Measurements from ENCODE around the gene INTS15. TPM values are rescaled to one million over a fixed set of nuclear protein-coding genes. Genes with fewer than 3 reads are reported as not detected.
A peak's percentile ranks its signal among the peaks of the same experiment; 100 is the strongest.

The INTS15 gene
- total and polyA plus RNA-seq, 10 of the 15 experiments (the other 5 are each of a cell fraction or from before 2014, with no cell fraction given): 0.89 to 28.2 (median 16.8) TPM

GRCh38 chr7:6590645-6591110 is 857 bp downstream of the INTS15 start:
- 17% methylated on average over 10 of the region's 10 CpGs for WGBS (ENCODE audit: insufficient coverage, insufficient replicate concordance, low lambda C conversion rate, missing lambda C conversion rate)
- Histone ChIP-seq H3K4me2 (ENCODE audit: control insufficient read depth, insufficient read depth) (peak overlapping the region; percentile 88), H3K27me3 (replicated peaks in 1 of 2; ENCODE audit: control insufficient read depth in 2 of 2, insufficient read depth in 2 of 2, low read length in 1 of 2) (no peaks in the 10 kb centered on the region), H2AFZ (ENCODE audit: control insufficient read depth, low read depth, low read length) (peak overlapping the region; percentile 86), H4K20me1 (ENCODE audit: control insufficient read depth, insufficient read depth) (no peaks in the 10 kb centered on the region; the same call in 1 of the 2 replicates), H3K9ac (ENCODE audit: control insufficient read depth, insufficient read depth, low read length) (peak overlapping the region; percentile 69), H3K36me3 (ENCODE audit: control insufficient read depth in 2 of 2, insufficient read depth in 2 of 2, low read length in 1 of 2) (peaks cover 0 to 18% of the 10 kb centered on the region in 2 experiments; a peak in 2 of 4 replicates), H3K9me3 (replicated peaks; ENCODE audit: control insufficient read depth, insufficient read depth, low read length) (no peaks in the 10 kb centered on the region), H3K27ac (ENCODE audit: control insufficient read depth, insufficient read depth) (peak overlapping the region; percentile 79), H3K4me3 (peak overlapping the region; percentile 87), H3K4me1 (ENCODE audit: control insufficient read depth, insufficient read depth, low read length) (peaks cover 10% of the 10 kb centered on the region), H3K79me2 (ENCODE audit: control insufficient read depth, insufficient read depth, low read length) (peaks cover 14% of the 10 kb centered on the region)
- RAD21 ChIA-PET (ENCODE audit: unreplicated experiment): interaction anchor here (0.5 to 1.7 kb wide), 3 partner anchors 74 to 147 kb away, joined by 3 to 5 read pairs (median 3); partner anchors contain the start of gene DAGLB
- intact Hi-C loops (cut with micrococcal nuclease; ENCODE audit: unreplicated experiment): loop anchor here (5.0 kb wide), 2 partner anchors 117 to 137 kb away; partner anchors contain the start of gene ZNF12
- TF ChIP-seq ZNF217 (IDR thresholded peaks at IDR 0.05) (no peak), ETV6 (conservative IDR thresholded peaks at IDR 0.05 in 1 of 2, IDR thresholded peaks at IDR 0.05 in 1 of 2; ENCODE audit: borderline replicate concordance in 1 of 2, low read depth in 1 of 2) (no peak), TCF12 (IDR thresholded peaks at IDR 0.05; ENCODE audit: low read depth, low read length) (no peak), ASH2L (IDR thresholded peaks at IDR 0.05; ENCODE audit: borderline replicate concordance, low read depth) (no peak), BRCA1 (IDR thresholded peaks at IDR 0.05; ENCODE audit: low read depth, low read length) (no peak), MYC (IDR thresholded peaks at IDR 0.05; ENCODE audit: insufficient read depth, insufficient read length, insufficient replicate concordance, low read length, severe bottlenecking) (no peak), ATF2 (IDR thresholded peaks at IDR 0.05; ENCODE audit: low read length) (no peak), PRDM15 (CRISPR knock-in tag; IDR thresholded peaks at IDR 0.05) (no peak), ZBTB4 (CRISPR knock-in tag; IDR thresholded peaks at IDR 0.05) (no peak), POLR2AphosphoS5 (IDR thresholded peaks at IDR 0.05; ENCODE audit: low read length) (no peak)
- POLR2A ChIA-PET: interaction anchor here (0.7 to 2.6 kb wide), 5 partner anchors 9 to 765 kb away, joined by 3 to 11 read pairs (median 5); no protein-coding TSS in a partner anchor
- in situ Hi-C loops (cut with MboI): no loop called here
- ATAC-seq (peak; percentile 65), DNase-seq (ENCODE audit: low read depth, low spot score) (no peak), FAIRE-seq (peak; percentile 52)
- no TSS peak for BruUV-seq (replicated peaks)
- SMC1A ChIA-PET (ENCODE audit: uncharacterized antibody, unreplicated experiment): interaction anchor here (1.8 to 2.1 kb wide), 2 partner anchors 13 to 46 kb away, joined by 4 to 7 read pairs; partner anchors contain the start of gene ZDHHC4
- CTCF ChIA-PET: interaction anchor here (1.4 to 3.5 kb wide), 6 partner anchors 10 to 339 kb away, joined by 4 to 13 read pairs (median 8); partner anchors contain the start of gene ZDHHC4
